DOHH2 (cell line): Measurements from ENCODE around the gene ZBTB7C.
A peak's percentile ranks its signal among the peaks of the same experiment; 100 is the strongest.

Experiments
- H3F3A ChIP-seq: fragments of 200-600 bp; sonication (generic), shearing (Covaris generic); 2 replicates; pipeline ENCODE4 v1.6.0; 2016; ENCODE audit warnings: antibody characterized with exemption, mild to moderate bottlenecking; ENCODE audit not compliant: control insufficient read depth, insufficient read depth
- H3K27ac ChIP-seq: fragments of 200-600 bp; sonication (generic); 2 replicates; pipeline ENCODE4 v1.5.1; 2014; ENCODE audit warnings: low read depth, mild to moderate bottlenecking, low read length, moderate library complexity
- H3K27me3 ChIP-seq: fragments of 200-600 bp; sonication (generic); 2 replicates; pipeline ENCODE4 v1.6.1; 2014; ENCODE audit warnings: mild to moderate bottlenecking, low read length, mixed read lengths; ENCODE audit not compliant: control insufficient read depth
- H3K36me3 ChIP-seq: fragments of 200-600 bp; sonication (generic); 2 replicates; pipeline ENCODE4 v1.6.1; 2014; ENCODE audit warnings: mild to moderate bottlenecking, low read length, moderate library complexity, mixed read lengths; ENCODE audit not compliant: control insufficient read depth
- H3K4me1 ChIP-seq: fragments of 200-600 bp; sonication (generic); 2 replicates; pipeline ENCODE4 v1.6.1; 2014; ENCODE audit warnings: mild to moderate bottlenecking, low read length, mixed read lengths; ENCODE audit not compliant: control insufficient read depth
- H3K4me2 ChIP-seq: fragments of 200-600 bp; sonication (generic); 2 replicates; pipeline ENCODE4 v1.6.0; 2014; ENCODE audit warnings: mild to moderate bottlenecking, low read length, moderate library complexity
- H3K4me3 ChIP-seq: fragments of 200-600 bp; sonication (generic); 2 replicates; pipeline ENCODE4 v1.5.1; 2014; ENCODE audit warnings: mild to moderate bottlenecking, low read length, mixed read lengths
- H3K79me2 ChIP-seq: fragments of 200-600 bp; sonication (generic); 2 replicates; pipeline ENCODE4 v1.6.1; 2014; ENCODE audit warnings: mild to moderate bottlenecking, low read length, mixed read lengths; ENCODE audit not compliant: control insufficient read depth
- H3K9me2 ChIP-seq: fragments of 200-600 bp; sonication (generic); replicated peaks from 2 replicates; pipeline ENCODE4 v1.6.1; 2014; ENCODE audit warnings: mild to moderate bottlenecking, low read length, mixed read lengths; ENCODE audit not compliant: control insufficient read depth
- H3K9me3 ChIP-seq: fragments of 200-600 bp; sonication (generic); 2 replicates; pipeline ENCODE4 v1.6.1; 2014; ENCODE audit warnings: antibody characterized with exemption, low read length, mixed read lengths; ENCODE audit not compliant: control insufficient read depth, insufficient read depth
- H4K20me1 ChIP-seq: fragments of 200-600 bp; sonication (generic); 2 replicates; pipeline ENCODE4 v1.6.0; 2014; ENCODE audit warnings: low read depth, mild to moderate bottlenecking, antibody characterized with exemption, low read length, moderate library complexity; ENCODE audit not compliant: control insufficient read depth, insufficient read depth
- EZH2phosphoT487 ChIP-seq: fragments of 200-600 bp; sonication (generic); IDR thresholded peaks from 2 replicates; pipeline ENCODE4 v1.6.1; 2017; ENCODE audit warnings: borderline replicate concordance, mild to moderate bottlenecking, antibody characterized with exemption, low read length, moderate library complexity, mixed read lengths
- TF ChIP-seq, protein P1 (sequence below): fragments of 200-600 bp; sonication (generic); IDR thresholded peaks from one replicate; pipeline ENCODE4 v1.5.1; 2014; ENCODE audit warnings: antibody characterized with exemption, mild to moderate bottlenecking, low read depth, low read length; ENCODE audit not compliant: poor library complexity, severe bottlenecking

ZBTB7C gene

DNA sequence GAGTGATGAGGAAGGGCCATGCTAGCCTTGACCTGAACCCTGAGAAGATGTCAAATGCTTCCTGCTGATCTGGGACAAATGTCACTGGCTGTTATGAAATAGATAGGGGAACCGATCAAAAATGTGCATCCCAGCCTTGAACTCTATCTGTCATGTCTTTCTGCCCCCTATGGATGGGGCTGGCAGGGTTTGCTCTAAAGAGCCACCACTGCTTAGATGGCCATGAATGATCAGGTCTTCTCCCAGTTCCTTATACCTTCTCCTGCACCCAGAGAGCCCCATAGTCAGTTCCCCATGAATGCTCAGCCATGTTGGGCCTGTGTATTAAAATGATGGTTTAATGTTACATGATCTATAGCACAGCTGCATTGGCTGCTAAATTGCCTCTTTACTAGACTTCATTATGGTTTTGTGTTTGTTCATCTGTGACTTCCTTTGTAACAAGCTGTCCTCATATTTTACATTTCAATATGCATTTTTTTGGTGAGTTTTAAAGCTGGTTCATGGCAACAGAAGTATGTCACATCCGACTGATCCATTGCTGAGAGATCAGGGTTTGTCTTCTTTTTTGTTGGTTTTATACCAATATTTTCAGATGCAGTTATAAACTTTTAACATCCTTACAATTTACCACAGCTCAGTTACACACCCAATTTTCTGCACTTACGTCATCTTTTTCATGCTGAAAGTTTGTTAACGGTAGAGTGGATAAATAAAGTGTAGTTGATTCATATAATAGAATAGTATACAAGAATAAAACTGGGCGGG lies 422.4 kb downstream of the ZBTB7C start:
- H3K36me3 ChIP-seq: no peaks in the 10 kb centered on the region
- no peaks in the 10 kb centered on the region for H3K27me3 ChIP-seq
- H3K4me3 ChIP-seq: peak overlapping the region; percentile 9
- peak overlapping the region; percentile 71 for H3K27ac ChIP-seq
- no peaks in the 10 kb centered on the region for H3K9me3 ChIP-seq
- H4K20me1 ChIP-seq: no peaks in the 10 kb centered on the region
- no peaks in the 10 kb centered on the region for H3K9me2 ChIP-seq
- peak overlapping the region; percentile 50 for H3K4me2 ChIP-seq
- no peaks in the 10 kb centered on the region for H3K79me2 ChIP-seq
- H3K4me1 ChIP-seq: peaks cover 52% of the 10 kb centered on the region
- TF ChIP-seq, protein P1, sequence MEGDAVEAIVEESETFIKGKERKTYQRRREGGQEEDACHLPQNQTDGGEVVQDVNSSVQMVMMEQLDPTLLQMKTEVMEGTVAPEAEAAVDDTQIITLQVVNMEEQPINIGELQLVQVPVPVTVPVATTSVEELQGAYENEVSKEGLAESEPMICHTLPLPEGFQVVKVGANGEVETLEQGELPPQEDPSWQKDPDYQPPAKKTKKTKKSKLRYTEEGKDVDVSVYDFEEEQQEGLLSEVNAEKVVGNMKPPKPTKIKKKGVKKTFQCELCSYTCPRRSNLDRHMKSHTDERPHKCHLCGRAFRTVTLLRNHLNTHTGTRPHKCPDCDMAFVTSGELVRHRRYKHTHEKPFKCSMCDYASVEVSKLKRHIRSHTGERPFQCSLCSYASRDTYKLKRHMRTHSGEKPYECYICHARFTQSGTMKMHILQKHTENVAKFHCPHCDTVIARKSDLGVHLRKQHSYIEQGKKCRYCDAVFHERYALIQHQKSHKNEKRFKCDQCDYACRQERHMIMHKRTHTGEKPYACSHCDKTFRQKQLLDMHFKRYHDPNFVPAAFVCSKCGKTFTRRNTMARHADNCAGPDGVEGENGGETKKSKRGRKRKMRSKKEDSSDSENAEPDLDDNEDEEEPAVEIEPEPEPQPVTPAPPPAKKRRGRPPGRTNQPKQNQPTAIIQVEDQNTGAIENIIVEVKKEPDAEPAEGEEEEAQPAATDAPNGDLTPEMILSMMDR: no peak
- TF ChIP-seq EZH2phosphoT487: no peak
- peaks cover 12% of the 10 kb centered on the region; the same call in 1 of the 2 replicates for H3F3A ChIP-seq

- Histone ChIP-seq H3K9me3 (no peaks in the 10 kb centered on the region), H3K4me2 (no peak overlapping the region), H3K79me2 (no peaks in the 10 kb centered on the region), H4K20me1 (no peaks in the 10 kb centered on the region), H3F3A (peaks cover 12% of the 10 kb centered on the region; the same call in 1 of the 2 replicates), H3K4me1 (peaks cover 47% of the 10 kb centered on the region), H3K9me2 (no peaks in the 10 kb centered on the region), H3K27me3 (no peaks in the 10 kb centered on the region), H3K36me3 (no peaks in the 10 kb centered on the region), H3K4me3 (no peak overlapping the region), H3K27ac (no peak overlapping the region; the same call in 1 of the 2 replicates)
- TF ChIP-seq, protein P1: no peak
- TF ChIP-seq EZH2phosphoT487: no peak
Measured at GRCh38 chr18:47985866-47986265, 423.3 kb downstream of the ZBTB7C start.

GRCh38 chr18:47984991-47985390 lies 424.2 kb downstream of the ZBTB7C start:
- Histone ChIP-seq H3F3A (peaks cover 12% of the 10 kb centered on the region; the same call in 1 of the 2 replicates), H3K4me3 (no peak overlapping the region), H3K4me2 (no peak overlapping the region), H3K27ac (no peak overlapping the region), H3K27me3 (no peaks in the 10 kb centered on the region), H3K79me2 (no peaks in the 10 kb centered on the region), H3K9me3 (no peaks in the 10 kb centered on the region), H3K36me3 (no peaks in the 10 kb centered on the region), H3K9me2 (no peaks in the 10 kb centered on the region), H3K4me1 (peaks cover 47% of the 10 kb centered on the region), H4K20me1 (no peaks in the 10 kb centered on the region)
- TF ChIP-seq, protein P1: no peak
- TF ChIP-seq EZH2phosphoT487: no peak
